BLaER1 treated with 17β-estradiol and CSF1 and Interleukin-3, amounts not matched to agents 10 nM and 100 nM (cell line): ENCODE results near the gene OTOG.

Experiments
- H3K27ac ChIP-seq, 11 experiments: shearing (Covaris generic); formaldehyde crosslinking; 2 replicates each; pipeline ENCODE4 v1.8.1; 2022
- H3K27me3 ChIP-seq, 11 experiments: shearing (Covaris generic); formaldehyde crosslinking; 2 replicates each; pipeline ENCODE4 v1.8.1; 2022
- H3K36me3 ChIP-seq, 11 experiments: shearing (Covaris generic); formaldehyde crosslinking; 2 replicates each; pipeline ENCODE4 v1.8.1; 2022
- H3K4me1 ChIP-seq, 10 experiments: shearing (Covaris generic); formaldehyde crosslinking; 2 replicates each; pipeline ENCODE4 v1.8.1; 2022
- H3K4me2 ChIP-seq, 11 experiments: shearing (Covaris generic); formaldehyde crosslinking; 2 replicates each; pipeline ENCODE4 v1.8.1; 2022
- H3K4me3 ChIP-seq, 10 experiments: shearing (Covaris generic); formaldehyde crosslinking; 2 replicates each; pipeline ENCODE4 v1.8.1; 2022
- H3K9ac ChIP-seq, 11 experiments: shearing (Covaris generic); formaldehyde crosslinking; 2 replicates each; pipeline ENCODE4 v1.8.1; 2022
- H3K9me3 ChIP-seq, 11 experiments: shearing (Covaris generic); formaldehyde crosslinking; replicated peaks in 1 of 11; 2 replicates each; pipeline ENCODE4 v1.8.1; 2022
- H4K20me1 ChIP-seq, 11 experiments: shearing (Covaris generic); formaldehyde crosslinking; 2 replicates each; pipeline ENCODE4 v1.8.1; 2022
- Cebpa-rat ChIP-seq, 11 experiments: shearing (Covaris generic); IDR thresholded peaks; 2 replicates each; pipeline ENCODE4 v1.8.1; 2022

Gene OTOG

GRCh38 chr11:17547051-17547577 lies at the start of gene OTOG:
TSS of gene OTOG (plus strand) at chr11:17547259. CDS start at chr11:17547373, 114 bp downstream.
- H3K27me3 ChIP-seq, result no peaks in the 10 kb centered on the region
- H3K36me3 ChIP-seq, result no peaks in the 10 kb centered on the region
- no peaks in the 10 kb centered on the region for H4K20me1 ChIP-seq
- no peak within 1 kb of the TSS for H3K4me2 ChIP-seq
- no peak within 1 kb of the TSS for H3K9ac ChIP-seq
- no peak within 1 kb of the TSS for H3K4me3 ChIP-seq
- no peak within 1 kb of the TSS for H3K27ac ChIP-seq
- peaks cover 0 to 20% (median 12%) of the 10 kb centered on the region in 10 experiments; a peak in 16 of 20 replicates for H3K4me1 ChIP-seq
- no peak for TF ChIP-seq Cebpa-rat (IDR thresholded peaks at IDR 0.05)
- 0 out of 22 replicates have a peak, but pooled peaks cover 0 to 5% (median 0%) of the 10 kb centered on the region in 11 experiments for H3K9me3 ChIP-seq

- peak in 1 of 11 experiments; percentile 55; a peak in 1 of 22 replicates for TF ChIP-seq Cebpa-rat (IDR thresholded peaks at IDR 0.05)
Observed at GRCh38 chr11:17498058-17498457, 49.0 kb upstream of the OTOG start.

GRCh38 chr11:17498475-17498874 lies 48.6 kb upstream of the OTOG start:
- no peak for TF ChIP-seq Cebpa-rat (IDR thresholded peaks at IDR 0.05)
- peak overlapping the region in 7 of 11 experiments; percentile 2 to 45 (median 16); a peak in 9 of 22 replicates for H3K4me2 ChIP-seq
- no peak overlapping the region; a peak in 1 of 22 replicates for H3K9ac ChIP-seq
- no peaks in the 10 kb centered on the region for H3K36me3 ChIP-seq
- H3K27ac ChIP-seq, result peak overlapping the region in 2 of 11 experiments; percentile 34 to 50; a peak in 2 of 22 replicates
- H3K4me3 ChIP-seq, result no peak overlapping the region
- 0 out of 22 replicates have a peak, but pooled peaks cover 0 to 3% (median 0%) of the 10 kb centered on the region in 11 experiments for H3K27me3 ChIP-seq
- peaks cover under 1 to 49% (median 36%) of the 10 kb centered on the region in 10 experiments; a peak in 17 of 20 replicates for H3K4me1 ChIP-seq
- no peaks in the 10 kb centered on the region for H4K20me1 ChIP-seq
- H3K9me3 ChIP-seq, result no peaks in the 10 kb centered on the region

More at GRCh38 chr11:17498058-17498457, 49.0 kb upstream of the OTOG start:
- no peaks in the 10 kb centered on the region for H4K20me1 ChIP-seq
- 0 out of 22 replicates have a peak, but pooled peaks cover 0 to 3% (median 0%) of the 10 kb centered on the region in 11 experiments for H3K27me3 ChIP-seq
- H3K4me1 ChIP-seq, result peaks cover 4 to 53% (median 39%) of the 10 kb centered on the region in 10 experiments
- no peak overlapping the region; a peak in 1 of 22 replicates for H3K9ac ChIP-seq
- H3K36me3 ChIP-seq, result no peaks in the 10 kb centered on the region
- H3K4me2 ChIP-seq, result peak overlapping the region in 7 of 11 experiments; percentile 2 to 45 (median 16); a peak in 9 of 22 replicates
- no peaks in the 10 kb centered on the region for H3K9me3 ChIP-seq
- H3K27ac ChIP-seq, result peak overlapping the region in 2 of 11 experiments; percentile 34 to 50; a peak in 2 of 22 replicates
- no peak overlapping the region for H3K4me3 ChIP-seq

- no peak overlapping the region for H3K4me2 ChIP-seq
- no peak for TF ChIP-seq Cebpa-rat (IDR thresholded peaks at IDR 0.05)
Observed at GRCh38 chr11:17500673-17501072, 46.4 kb upstream of the OTOG start.

GRCh38 chr11:17502630-17503029 lies 44.4 kb upstream of the OTOG start:
- H3K36me3 ChIP-seq, result no peaks in the 10 kb centered on the region
- H3K4me3 ChIP-seq, result no peak overlapping the region
- H3K27me3 ChIP-seq, result no peaks in the 10 kb centered on the region
- H3K4me1 ChIP-seq, result peaks cover 0 to 47% (median 43%) of the 10 kb centered on the region in 10 experiments; a peak in 16 of 20 replicates
- H3K9ac ChIP-seq, result no peak overlapping the region
- no peak for TF ChIP-seq Cebpa-rat (IDR thresholded peaks at IDR 0.05)
- no peak overlapping the region for H3K27ac ChIP-seq
- no peak overlapping the region for H3K4me2 ChIP-seq
- no peaks in the 10 kb centered on the region for H3K9me3 ChIP-seq
- no peaks in the 10 kb centered on the region; a peak in 2 of 22 replicates for H4K20me1 ChIP-seq

More at GRCh38 chr11:17500673-17501072, 46.4 kb upstream of the OTOG start:
- H3K4me3 ChIP-seq, result no peak overlapping the region
- peaks cover 0 to 47% (median 37%) of the 10 kb centered on the region in 10 experiments; a peak in 16 of 20 replicates for H3K4me1 ChIP-seq
- H3K27me3 ChIP-seq, result no peaks in the 10 kb centered on the region
- H3K9me3 ChIP-seq, result no peaks in the 10 kb centered on the region
- no peaks in the 10 kb centered on the region; a peak in 2 of 22 replicates for H4K20me1 ChIP-seq
- no peaks in the 10 kb centered on the region for H3K36me3 ChIP-seq
- no peak overlapping the region for H3K9ac ChIP-seq
- no peak overlapping the region for H3K27ac ChIP-seq

GRCh38 chr11:17504330-17505107 lies 42.5 kb upstream of the OTOG start:
- no peaks in the 10 kb centered on the region; a peak in 3 of 22 replicates for H4K20me1 ChIP-seq
- H3K4me2 ChIP-seq, result peak overlapping the region in 9 of 11 experiments; percentile 3 to 70 (median 50); a peak in 15 of 22 replicates
- no peaks in the 10 kb centered on the region for H3K9me3 ChIP-seq
- no peaks in the 10 kb centered on the region for H3K27me3 ChIP-seq
- peaks cover 0 to 40% (median 34%) of the 10 kb centered on the region in 10 experiments; a peak in 16 of 20 replicates for H3K4me1 ChIP-seq
- peak overlapping the region in 3 of 11 experiments; percentile 23 to 56 (median 32); a peak in 4 of 22 replicates for H3K9ac ChIP-seq
- peak overlapping the region in 4 of 11 experiments; percentile 28 to 38 (median 34); a peak in 4 of 22 replicates for H3K27ac ChIP-seq
- no peak overlapping the region for H3K4me3 ChIP-seq
- H3K36me3 ChIP-seq, result no peaks in the 10 kb centered on the region
- TF ChIP-seq Cebpa-rat (IDR thresholded peaks at IDR 0.05), result no peak

GRCh38 chr11:17505146-17505545 lies 41.9 kb upstream of the OTOG start:
- Histone ChIP-seq H3K27ac (no peak overlapping the region), H3K9me3 (no peaks in the 10 kb centered on the region), H3K4me2 (peak overlapping the region in 9 of 11 experiments; percentile 3 to 70 (median 43); a peak in 15 of 22 replicates), H3K4me1 (peaks cover 0 to 40% (median 34%) of the 10 kb centered on the region in 10 experiments; a peak in 16 of 20 replicates), H3K36me3 (no peaks in the 10 kb centered on the region), H3K4me3 (no peak overlapping the region), H4K20me1 (no peaks in the 10 kb centered on the region; a peak in 3 of 22 replicates), H3K9ac (0 out of 22 replicates have a peak overlapping the region, but pooled peaks of 1 of the 11 experiments have one; percentile 13), H3K27me3 (no peaks in the 10 kb centered on the region)
- no peak for TF ChIP-seq Cebpa-rat (IDR thresholded peaks at IDR 0.05)

- no peaks in the 10 kb centered on the region for H3K36me3 ChIP-seq
- no peak overlapping the region for H3K27ac ChIP-seq
- no peaks in the 10 kb centered on the region for H3K27me3 ChIP-seq
- H3K9me3 ChIP-seq, result no peaks in the 10 kb centered on the region
- TF ChIP-seq Cebpa-rat (IDR thresholded peaks at IDR 0.05), result no peak
- H3K9ac ChIP-seq, result no peak overlapping the region
- no peaks in the 10 kb centered on the region; a peak in 3 of 22 replicates for H4K20me1 ChIP-seq
- peak overlapping the region in 7 of 11 experiments; percentile 28 to 70 (median 46); a peak in 14 of 22 replicates for H3K4me2 ChIP-seq
- peaks cover 0 to 40% (median 34%) of the 10 kb centered on the region in 10 experiments; a peak in 16 of 20 replicates for H3K4me1 ChIP-seq
- no peak overlapping the region for H3K4me3 ChIP-seq
Observed at GRCh38 chr11:17506314-17506713, 40.7 kb upstream of the OTOG start.
